AG09319 (cell line): Measurements from ENCODE around the gene ATP6AP2.
"Not testable (repeated sequence)": the region's sequence is repeated elsewhere in the genome, so short reads cannot be mapped to it uniquely, and the experiment has no call there.

Source experiments
- DNase-seq: peaks from one replicate; pipeline ENCODE4 v3.0.0-alpha.2; 2010; ENCODE audit warnings: low read depth; ENCODE audit errors: extremely low read depth
- TF ChIP-seq, protein P1 (sequence below): IDR thresholded peaks from 2 replicates; pipeline ENCODE4 v1.5.1; 2011; ENCODE audit warnings: low read depth, mild to moderate bottlenecking, inconsistent platforms, low read length, moderate library complexity

ATP6AP2 gene

DNA sequence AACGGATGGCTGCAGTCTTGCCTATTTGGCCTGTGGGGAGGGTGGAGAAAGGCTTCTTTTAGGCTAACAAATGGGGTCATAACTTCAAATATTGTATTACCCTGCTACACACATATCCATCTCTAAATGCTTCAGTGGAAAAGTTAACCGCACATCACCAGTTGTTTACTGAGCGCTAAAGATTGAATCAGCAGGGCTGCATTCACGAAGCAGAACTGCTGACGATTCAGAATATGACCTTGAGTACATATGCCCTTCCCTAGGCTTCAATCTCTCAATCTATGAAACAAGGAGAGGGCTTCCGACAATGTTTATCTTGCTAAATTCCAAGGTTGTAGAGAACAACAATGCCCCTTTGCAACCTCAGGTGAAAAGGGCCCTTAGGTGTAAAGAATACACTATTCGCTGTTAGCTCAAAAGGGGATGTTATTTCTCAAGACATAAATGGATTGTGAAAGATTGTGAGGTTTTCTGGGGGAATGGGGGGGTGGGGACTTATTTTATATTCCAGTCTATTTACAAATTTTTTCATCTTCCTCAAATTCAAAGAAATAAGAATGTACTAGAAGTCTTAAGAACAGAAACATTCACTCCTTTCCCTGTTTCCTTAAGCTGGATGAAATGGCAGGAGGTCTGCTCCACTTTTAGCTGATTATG lies 2.6 kb upstream of the ATP6AP2 start:
- TF ChIP-seq, protein P1, sequence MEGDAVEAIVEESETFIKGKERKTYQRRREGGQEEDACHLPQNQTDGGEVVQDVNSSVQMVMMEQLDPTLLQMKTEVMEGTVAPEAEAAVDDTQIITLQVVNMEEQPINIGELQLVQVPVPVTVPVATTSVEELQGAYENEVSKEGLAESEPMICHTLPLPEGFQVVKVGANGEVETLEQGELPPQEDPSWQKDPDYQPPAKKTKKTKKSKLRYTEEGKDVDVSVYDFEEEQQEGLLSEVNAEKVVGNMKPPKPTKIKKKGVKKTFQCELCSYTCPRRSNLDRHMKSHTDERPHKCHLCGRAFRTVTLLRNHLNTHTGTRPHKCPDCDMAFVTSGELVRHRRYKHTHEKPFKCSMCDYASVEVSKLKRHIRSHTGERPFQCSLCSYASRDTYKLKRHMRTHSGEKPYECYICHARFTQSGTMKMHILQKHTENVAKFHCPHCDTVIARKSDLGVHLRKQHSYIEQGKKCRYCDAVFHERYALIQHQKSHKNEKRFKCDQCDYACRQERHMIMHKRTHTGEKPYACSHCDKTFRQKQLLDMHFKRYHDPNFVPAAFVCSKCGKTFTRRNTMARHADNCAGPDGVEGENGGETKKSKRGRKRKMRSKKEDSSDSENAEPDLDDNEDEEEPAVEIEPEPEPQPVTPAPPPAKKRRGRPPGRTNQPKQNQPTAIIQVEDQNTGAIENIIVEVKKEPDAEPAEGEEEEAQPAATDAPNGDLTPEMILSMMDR, result no peak
- no peak for DNase-seq

DNA sequence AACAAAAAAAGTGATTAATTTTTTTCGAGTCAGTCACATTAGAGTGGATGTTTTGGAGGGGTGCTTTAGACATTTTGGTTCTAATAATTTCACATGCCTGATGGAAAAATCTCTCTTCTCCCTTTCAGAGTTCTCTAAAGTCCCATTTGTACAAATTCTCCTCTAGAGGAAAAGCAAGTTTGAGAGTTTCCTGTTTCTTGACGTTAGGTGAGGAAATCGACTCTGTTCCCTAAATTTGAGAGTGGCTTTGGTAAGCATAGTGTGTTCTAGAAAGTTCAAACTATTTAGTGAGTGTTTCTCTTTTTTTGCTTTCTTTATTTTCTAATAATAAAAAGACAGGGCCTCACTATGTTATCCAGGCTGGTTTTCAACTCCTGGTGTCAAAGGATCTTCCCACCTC lies 1.6 kb upstream of the ATP6AP2 start:
- DNase-seq, result no peak
- TF ChIP-seq, protein P1, result no peak

DNA sequence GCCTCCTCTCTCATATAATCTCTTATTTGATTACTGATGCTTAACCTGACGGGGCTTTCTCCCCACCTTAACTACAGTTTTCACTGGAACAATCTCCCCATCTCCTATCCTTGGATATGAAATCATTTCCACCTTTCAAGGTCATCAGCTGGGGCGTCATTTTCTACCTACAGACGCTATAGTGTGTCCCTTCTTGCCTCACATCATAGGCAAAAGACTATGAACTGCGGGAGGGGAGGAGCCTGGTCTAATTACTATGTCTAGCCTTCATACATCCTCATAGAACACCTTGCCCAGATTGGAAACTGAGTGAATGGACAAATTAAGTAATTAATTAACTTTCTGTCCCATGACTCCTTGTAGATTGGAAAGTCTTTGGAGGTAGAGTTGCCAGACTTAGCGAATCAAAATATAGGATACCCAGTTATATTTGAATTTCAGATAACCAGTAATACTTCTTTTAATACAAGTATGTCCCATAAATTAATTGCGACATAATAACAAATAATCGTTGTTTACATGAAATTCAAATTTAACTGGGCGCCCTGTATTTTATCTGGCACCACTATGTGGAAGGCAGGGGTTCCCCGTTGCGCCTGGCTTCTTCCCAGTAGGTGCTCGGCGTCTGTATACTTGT lies 752 bp upstream of the ATP6AP2 start:
- TF ChIP-seq, protein P1, result no peak
- no peak for DNase-seq

DNA sequence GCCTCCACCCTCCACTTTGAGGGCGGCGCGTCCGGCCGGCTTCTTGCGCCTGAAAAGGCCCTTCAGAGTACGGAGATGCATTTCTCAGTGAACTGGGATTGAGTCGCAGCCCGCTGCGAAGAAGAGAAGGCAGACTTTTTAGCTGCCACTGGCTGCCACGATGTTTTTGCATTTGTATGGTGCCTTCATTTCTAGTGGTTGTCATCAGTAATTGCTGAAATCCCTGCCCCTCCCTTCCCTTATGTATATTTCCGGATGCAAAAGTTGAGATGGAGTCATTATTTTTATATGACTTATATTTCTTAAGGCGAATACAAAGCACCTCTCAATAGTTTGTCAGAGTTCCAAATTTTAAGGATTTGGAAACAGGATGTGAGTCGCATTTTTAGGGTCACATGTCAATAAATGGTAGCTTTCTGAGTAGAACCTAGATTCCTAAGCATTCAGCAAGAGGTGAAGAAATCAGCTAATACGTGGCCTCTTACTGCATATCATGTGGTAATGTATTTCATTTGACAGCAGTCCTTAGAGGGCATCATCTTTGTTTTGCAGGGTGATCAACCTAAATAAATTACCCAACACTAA lies 658 bp downstream of the ATP6AP2 start:
- TF ChIP-seq, protein P1, result no peak
- DNase-seq, result no peak

DNA sequence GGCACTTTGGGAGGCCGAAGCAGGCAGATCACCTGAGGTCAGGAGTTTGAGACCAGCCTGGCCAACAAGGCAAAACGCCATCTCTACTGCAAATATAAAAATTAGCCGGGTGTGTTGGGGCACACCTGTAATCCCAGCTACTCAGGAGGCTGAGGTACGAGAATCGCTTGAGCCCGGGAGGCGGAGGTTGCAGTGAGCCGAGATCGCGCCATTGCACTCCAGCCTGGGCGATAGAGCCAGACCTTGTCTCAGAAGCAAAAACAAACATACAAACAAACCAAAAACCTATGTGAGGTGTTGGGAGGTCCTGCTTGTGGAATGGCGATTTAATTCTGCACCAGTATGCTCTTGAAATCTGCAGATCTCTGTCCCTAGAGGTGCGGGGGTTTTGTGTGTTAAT lies 1.4 kb downstream of the ATP6AP2 start:
- DNase-seq, result not testable (repeated sequence)

DNA sequence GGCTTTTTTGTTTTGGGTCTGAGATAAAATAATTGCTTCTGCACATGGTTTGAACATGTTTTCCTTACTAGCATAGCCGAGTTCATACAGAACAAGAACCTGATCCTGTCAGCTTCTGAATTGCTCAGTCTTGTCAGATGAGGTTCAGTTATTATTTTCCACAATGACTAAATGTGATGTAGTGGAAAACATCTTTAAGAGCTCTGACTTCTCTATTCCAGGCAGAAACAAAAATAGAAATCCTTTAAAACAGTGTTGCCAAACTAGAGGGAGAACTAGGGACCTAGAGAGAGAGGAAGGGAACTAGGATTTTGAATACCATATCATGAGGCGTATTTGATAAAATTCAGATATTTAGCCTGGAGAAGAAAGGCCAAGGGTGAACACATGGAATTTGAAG lies 2.0 kb downstream of the ATP6AP2 start:
- no peak for DNase-seq
- TF ChIP-seq, protein P1, result no peak

DNA sequence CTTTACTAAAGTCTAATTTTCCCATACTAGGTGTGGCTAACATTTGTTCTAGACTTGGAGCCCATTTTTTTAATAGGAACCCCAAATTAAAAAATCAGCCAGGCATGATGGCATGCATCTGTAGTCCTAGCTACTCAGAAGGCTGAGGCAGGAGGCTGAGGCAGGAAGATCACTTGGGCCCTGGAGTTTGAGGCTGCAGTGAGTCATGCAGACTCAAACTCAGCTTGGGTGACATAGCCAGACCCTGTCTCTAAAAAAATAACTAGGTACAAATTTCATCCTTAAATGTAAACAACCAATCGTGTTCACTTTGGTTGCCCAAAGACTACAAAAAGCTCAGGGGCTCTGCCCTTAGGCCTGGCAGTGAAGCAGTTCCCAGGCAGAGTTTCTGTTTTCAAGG lies 6.9 kb downstream of the ATP6AP2 start:
- not testable (repeated sequence) for DNase-seq

DNA sequence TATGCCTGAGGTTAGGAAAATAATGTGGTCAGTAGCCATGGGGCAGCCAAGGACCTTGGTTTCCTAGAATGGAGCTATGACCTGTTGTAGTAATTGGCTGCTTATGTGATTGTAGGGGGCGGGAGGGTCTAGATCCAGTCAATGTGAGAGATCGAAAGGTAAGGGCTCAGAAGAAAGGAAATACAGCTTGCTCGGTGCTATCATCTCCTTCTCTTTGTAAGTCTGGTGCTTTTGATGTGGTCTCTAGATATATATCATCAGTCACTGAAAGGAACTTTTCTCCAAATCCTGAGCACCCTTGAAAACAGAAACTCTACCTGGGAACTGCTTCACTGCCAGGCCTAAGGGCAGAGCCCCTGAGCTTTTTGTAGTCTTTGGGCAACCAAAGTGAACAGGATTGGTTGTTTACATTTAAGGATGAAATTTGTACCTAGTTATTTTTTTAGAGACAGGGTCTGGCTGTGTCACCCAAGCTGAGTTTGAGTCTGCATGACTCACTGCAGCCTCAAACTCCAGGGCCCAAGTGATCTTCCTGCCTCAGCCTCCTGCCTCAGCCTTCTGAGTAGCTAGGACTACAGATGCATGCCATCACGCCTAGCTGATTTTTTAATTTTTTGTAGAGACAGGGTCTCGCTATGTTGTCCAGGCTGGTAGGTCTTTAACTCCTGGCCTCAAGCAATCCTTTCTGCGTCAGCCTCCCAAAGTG lies 9.0 kb downstream of the ATP6AP2 start:
- DNase-seq, result not testable (repeated sequence)
